Measurements from ENCODE around the gene RNASE12. TPM values are rescaled to one million over a fixed set of nuclear protein-coding genes. Genes with fewer than 3 reads are reported as not detected.
A peak's percentile ranks its signal among the peaks of the same experiment; 100 is the strongest.

Gene RNASE12
- total and polyA plus RNA-seq, 9 of the 15 experiments (the other 6 are each of a cell fraction or from before 2014, with no cell fraction given) = 0.24 TPM; not detected in 8

DNA sequence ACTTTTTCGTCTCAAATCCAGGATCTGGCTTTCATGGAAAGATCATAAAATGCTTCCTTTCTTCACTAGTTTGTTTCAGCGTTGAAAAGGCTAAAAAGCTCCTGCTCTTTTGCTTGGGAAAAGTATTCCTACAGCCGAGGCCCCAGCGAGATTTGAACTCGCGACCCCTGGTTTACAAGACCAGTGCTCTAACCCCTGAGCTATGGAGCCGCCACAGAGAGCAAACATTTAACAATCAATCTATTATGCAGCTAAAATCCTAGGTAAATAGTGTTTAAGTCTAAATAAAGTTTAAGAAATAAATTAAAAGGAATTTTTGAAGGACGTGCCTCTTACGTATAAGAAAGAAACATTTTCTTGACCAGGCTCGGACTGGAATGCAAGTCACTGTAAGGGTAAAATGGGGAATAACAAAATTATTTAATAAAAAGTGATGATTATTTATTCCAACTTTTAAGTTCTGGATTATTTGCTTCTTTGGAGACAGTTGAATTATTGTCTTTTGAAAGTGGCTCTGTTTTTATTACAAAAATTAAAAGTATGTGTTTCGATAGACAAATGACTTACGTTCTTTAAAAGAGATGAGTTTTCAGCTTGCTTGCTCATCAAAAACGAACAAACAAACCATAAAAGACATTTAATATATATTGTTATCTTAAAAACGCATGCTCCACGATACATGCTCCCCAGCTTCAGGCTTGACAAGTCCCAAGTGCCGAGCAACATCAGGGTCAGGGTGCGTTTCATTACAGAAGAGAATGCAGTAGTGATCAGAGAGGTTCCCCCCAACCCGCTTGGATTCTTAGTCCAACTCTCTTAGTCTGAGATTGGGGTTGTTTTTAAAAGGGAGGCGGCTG lies 40.1 kb upstream of the RNASE12 start (continued):
- TF ChIP-seq, protein P1, sequence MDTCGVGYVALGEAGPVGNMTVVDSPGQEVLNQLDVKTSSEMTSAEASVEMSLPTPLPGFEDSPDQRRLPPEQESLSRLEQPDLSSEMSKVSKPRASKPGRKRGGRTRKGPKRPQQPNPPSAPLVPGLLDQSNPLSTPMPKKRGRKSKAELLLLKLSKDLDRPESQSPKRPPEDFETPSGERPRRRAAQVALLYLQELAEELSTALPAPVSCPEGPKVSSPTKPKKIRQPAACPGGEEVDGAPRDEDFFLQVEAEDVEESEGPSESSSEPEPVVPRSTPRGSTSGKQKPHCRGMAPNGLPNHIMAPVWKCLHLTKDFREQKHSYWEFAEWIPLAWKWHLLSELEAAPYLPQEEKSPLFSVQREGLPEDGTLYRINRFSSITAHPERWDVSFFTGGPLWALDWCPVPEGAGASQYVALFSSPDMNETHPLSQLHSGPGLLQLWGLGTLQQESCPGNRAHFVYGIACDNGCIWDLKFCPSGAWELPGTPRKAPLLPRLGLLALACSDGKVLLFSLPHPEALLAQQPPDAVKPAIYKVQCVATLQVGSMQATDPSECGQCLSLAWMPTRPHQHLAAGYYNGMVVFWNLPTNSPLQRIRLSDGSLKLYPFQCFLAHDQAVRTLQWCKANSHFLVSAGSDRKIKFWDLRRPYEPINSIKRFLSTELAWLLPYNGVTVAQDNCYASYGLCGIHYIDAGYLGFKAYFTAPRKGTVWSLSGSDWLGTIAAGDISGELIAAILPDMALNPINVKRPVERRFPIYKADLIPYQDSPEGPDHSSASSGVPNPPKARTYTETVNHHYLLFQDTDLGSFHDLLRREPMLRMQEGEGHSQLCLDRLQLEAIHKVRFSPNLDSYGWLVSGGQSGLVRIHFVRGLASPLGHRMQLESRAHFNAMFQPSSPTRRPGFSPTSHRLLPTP (IDR thresholded peaks at IDR 0.05; ENCODE audit: borderline replicate concordance, extremely low read depth, insufficient read length) = peak; percentile 74
- TF ChIP-seq ZNF561 (CRISPR knock-in tag; conservative IDR thresholded peaks at IDR 0.05) (no peak), CREB1 (IDR thresholded peaks at IDR 0.05) (no peak), CREB1 (CRISPR knock-in tag; IDR thresholded peaks at IDR 0.05) (no peak), ZNF263 (CRISPR knock-in tag; IDR thresholded peaks at IDR 0.05; ENCODE audit: borderline replicate concordance) (no peak), ZC3H8 (IDR thresholded peaks at IDR 0.05) (no peak), PCBP1 (IDR thresholded peaks at IDR 0.05; ENCODE audit: low read depth, low read length, poor library complexity, severe bottlenecking) (no peak), EWSR1 (IDR thresholded peaks at IDR 0.05; ENCODE audit: borderline replicate concordance, low read depth, partially characterized antibody) (no peak), FOXK2 (conservative IDR thresholded peaks at IDR 0.05 in 1 of 2, IDR thresholded peaks at IDR 0.05 in 1 of 2; ENCODE audit: low read depth in 2 of 2) (peak in 1 of 2 experiments; percentile 67; a peak in 2 of 4 replicates)
- TF ChIP-seq, protein P2, sequence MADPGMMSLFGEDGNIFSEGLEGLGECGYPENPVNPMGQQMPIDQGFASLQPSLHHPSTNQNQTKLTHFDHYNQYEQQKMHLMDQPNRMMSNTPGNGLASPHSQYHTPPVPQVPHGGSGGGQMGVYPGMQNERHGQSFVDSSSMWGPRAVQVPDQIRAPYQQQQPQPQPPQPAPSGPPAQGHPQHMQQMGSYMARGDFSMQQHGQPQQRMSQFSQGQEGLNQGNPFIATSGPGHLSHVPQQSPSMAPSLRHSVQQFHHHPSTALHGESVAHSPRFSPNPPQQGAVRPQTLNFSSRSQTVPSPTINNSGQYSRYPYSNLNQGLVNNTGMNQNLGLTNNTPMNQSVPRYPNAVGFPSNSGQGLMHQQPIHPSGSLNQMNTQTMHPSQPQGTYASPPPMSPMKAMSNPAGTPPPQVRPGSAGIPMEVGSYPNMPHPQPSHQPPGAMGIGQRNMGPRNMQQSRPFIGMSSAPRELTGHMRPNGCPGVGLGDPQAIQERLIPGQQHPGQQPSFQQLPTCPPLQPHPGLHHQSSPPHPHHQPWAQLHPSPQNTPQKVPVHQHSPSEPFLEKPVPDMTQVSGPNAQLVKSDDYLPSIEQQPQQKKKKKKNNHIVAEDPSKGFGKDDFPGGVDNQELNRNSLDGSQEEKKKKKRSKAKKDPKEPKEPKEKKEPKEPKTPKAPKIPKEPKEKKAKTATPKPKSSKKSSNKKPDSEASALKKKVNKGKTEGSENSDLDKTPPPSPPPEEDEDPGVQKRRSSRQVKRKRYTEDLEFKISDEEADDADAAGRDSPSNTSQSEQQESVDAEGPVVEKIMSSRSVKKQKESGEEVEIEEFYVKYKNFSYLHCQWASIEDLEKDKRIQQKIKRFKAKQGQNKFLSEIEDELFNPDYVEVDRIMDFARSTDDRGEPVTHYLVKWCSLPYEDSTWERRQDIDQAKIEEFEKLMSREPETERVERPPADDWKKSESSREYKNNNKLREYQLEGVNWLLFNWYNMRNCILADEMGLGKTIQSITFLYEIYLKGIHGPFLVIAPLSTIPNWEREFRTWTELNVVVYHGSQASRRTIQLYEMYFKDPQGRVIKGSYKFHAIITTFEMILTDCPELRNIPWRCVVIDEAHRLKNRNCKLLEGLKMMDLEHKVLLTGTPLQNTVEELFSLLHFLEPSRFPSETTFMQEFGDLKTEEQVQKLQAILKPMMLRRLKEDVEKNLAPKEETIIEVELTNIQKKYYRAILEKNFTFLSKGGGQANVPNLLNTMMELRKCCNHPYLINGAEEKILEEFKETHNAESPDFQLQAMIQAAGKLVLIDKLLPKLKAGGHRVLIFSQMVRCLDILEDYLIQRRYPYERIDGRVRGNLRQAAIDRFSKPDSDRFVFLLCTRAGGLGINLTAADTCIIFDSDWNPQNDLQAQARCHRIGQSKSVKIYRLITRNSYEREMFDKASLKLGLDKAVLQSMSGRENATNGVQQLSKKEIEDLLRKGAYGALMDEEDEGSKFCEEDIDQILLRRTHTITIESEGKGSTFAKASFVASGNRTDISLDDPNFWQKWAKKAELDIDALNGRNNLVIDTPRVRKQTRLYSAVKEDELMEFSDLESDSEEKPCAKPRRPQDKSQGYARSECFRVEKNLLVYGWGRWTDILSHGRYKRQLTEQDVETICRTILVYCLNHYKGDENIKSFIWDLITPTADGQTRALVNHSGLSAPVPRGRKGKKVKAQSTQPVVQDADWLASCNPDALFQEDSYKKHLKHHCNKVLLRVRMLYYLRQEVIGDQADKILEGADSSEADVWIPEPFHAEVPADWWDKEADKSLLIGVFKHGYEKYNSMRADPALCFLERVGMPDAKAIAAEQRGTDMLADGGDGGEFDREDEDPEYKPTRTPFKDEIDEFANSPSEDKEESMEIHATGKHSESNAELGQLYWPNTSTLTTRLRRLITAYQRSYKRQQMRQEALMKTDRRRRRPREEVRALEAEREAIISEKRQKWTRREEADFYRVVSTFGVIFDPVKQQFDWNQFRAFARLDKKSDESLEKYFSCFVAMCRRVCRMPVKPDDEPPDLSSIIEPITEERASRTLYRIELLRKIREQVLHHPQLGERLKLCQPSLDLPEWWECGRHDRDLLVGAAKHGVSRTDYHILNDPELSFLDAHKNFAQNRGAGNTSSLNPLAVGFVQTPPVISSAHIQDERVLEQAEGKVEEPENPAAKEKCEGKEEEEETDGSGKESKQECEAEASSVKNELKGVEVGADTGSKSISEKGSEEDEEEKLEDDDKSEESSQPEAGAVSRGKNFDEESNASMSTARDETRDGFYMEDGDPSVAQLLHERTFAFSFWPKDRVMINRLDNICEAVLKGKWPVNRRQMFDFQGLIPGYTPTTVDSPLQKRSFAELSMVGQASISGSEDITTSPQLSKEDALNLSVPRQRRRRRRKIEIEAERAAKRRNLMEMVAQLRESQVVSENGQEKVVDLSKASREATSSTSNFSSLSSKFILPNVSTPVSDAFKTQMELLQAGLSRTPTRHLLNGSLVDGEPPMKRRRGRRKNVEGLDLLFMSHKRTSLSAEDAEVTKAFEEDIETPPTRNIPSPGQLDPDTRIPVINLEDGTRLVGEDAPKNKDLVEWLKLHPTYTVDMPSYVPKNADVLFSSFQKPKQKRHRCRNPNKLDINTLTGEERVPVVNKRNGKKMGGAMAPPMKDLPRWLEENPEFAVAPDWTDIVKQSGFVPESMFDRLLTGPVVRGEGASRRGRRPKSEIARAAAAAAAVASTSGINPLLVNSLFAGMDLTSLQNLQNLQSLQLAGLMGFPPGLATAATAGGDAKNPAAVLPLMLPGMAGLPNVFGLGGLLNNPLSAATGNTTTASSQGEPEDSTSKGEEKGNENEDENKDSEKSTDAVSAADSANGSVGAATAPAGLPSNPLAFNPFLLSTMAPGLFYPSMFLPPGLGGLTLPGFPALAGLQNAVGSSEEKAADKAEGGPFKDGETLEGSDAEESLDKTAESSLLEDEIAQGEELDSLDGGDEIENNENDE (IDR thresholded peaks at IDR 0.05; ENCODE audit: low read depth, low read length) = no peak

Measured in K562 (cell line).